Liver (tissue), 9 donors: ENCODE results near the gene ZNF777. TPM values are rescaled to one million over a fixed set of nuclear protein-coding genes. Genes with fewer than 3 reads are reported as not detected.

Source experiments
- DNase-seq: peaks from one replicate; pipeline ENCODE4 v3.0.0-alpha.2; 2017; ENCODE audit warnings: low spot score
- H3K27ac ChIP-seq, 2 donors: one replicate each; pipeline ENCODE4 v1.7.0; 2013; ENCODE audit warnings: inconsistent platforms in 2 of 2, low read length in 2 of 2, control low read depth in 1 of 2, low read depth in 1 of 2, mild to moderate bottlenecking in 1 of 2
- H3K27me3 ChIP-seq, 4 donors: one replicate each; pipeline versions ENCODE4 v1.6.1 to v1.7.0; 2013; ENCODE audit warnings: low read length in 3 of 4, inconsistent platforms in 1 of 4, mild to moderate bottlenecking in 1 of 4, moderate library complexity in 1 of 4; ENCODE audit not compliant: control insufficient read depth in 4 of 4, insufficient read depth in 4 of 4
- H3K36me3 ChIP-seq, 4 donors: one replicate each; pipeline versions ENCODE4 v1.6.1 to v1.7.0; 2013; ENCODE audit warnings: low read length in 3 of 4, mild to moderate bottlenecking in 3 of 4, low read depth in 1 of 4, moderate library complexity in 1 of 4; ENCODE audit not compliant: control insufficient read depth in 4 of 4, insufficient read depth in 3 of 4
- H3K4me1 ChIP-seq, 4 donors: one replicate each; pipeline versions ENCODE4 v1.6.1 to v1.7.0; 2013; ENCODE audit warnings: low read length in 3 of 4, mild to moderate bottlenecking in 3 of 4, moderate library complexity in 1 of 4; ENCODE audit not compliant: control insufficient read depth in 4 of 4, insufficient read depth in 4 of 4
- H3K4me3 ChIP-seq, 3 donors: one replicate each; pipeline versions ENCODE4 v1.6.1 to v1.7.0; 2013; ENCODE audit warnings: low read length in 3 of 3, control low read depth in 1 of 3, low read depth in 1 of 3, mild to moderate bottlenecking in 1 of 3
- H3K9ac ChIP-seq, 2 donors: one replicate each; pipeline ENCODE4 v1.7.0; 2013; ENCODE audit warnings: low read length in 2 of 2, mild to moderate bottlenecking in 2 of 2, moderate library complexity in 2 of 2, control low read depth in 1 of 2, low read depth in 1 of 2
- H3K9me3 ChIP-seq, 4 donors: one replicate each; pipeline versions ENCODE4 v1.6.1 to v1.7.0; 2013; ENCODE audit warnings: low read length in 3 of 4; ENCODE audit not compliant: control insufficient read depth in 4 of 4
- ATF3 ChIP-seq: IDR thresholded peaks from 2 replicates; pipeline ENCODE4 v1.6.1; 2016; ENCODE audit warnings: antibody characterized with exemption
- CTCF ChIP-seq: fragments of 150-350 bp; IDR thresholded peaks from 2 replicates; pipeline ENCODE4 v1.5.1; 2017; ENCODE audit warnings: improper control_type of control experiment, low read depth, low read length; ENCODE audit not compliant: missing input control
- EGR1 ChIP-seq, 2 donors: IDR thresholded peaks; 2 replicates each; pipeline ENCODE4 v1.6.1; 2016 to 2018; ENCODE audit warnings: antibody characterized with exemption in 2 of 2, low read depth in 2 of 2
- FOXA1 ChIP-seq: IDR thresholded peaks from 2 replicates; pipeline ENCODE4 v1.6.1; 2016; ENCODE audit warnings: antibody characterized with exemption
- FOXA2 ChIP-seq: IDR thresholded peaks from 2 replicates; pipeline ENCODE4 v1.6.1; 2016; ENCODE audit warnings: antibody characterized with exemption
- JUND ChIP-seq, 2 donors: IDR thresholded peaks; 2 replicates each; pipeline ENCODE4 v1.6.1; 2016; ENCODE audit warnings: antibody characterized with exemption in 2 of 2
- MAX ChIP-seq: IDR thresholded peaks from 2 replicates; pipeline ENCODE4 v1.6.1; 2016; ENCODE audit warnings: antibody characterized with exemption
- NR2F2 ChIP-seq: IDR thresholded peaks from 2 replicates; pipeline ENCODE4 v1.6.1; 2016; ENCODE audit warnings: antibody characterized with exemption
- RAD21 ChIP-seq, 2 donors: IDR thresholded peaks; 2 replicates each; pipeline ENCODE4 v1.6.1; 2016; ENCODE audit warnings: antibody characterized with exemption in 2 of 2, mild to moderate bottlenecking in 2 of 2
- REST ChIP-seq: IDR thresholded peaks from 2 replicates; pipeline ENCODE4 v1.6.1; 2016; ENCODE audit warnings: antibody characterized with exemption, mild to moderate bottlenecking
- SP1 ChIP-seq: IDR thresholded peaks from 2 replicates; pipeline ENCODE4 v1.6.1; 2018; ENCODE audit warnings: antibody characterized with exemption, mild to moderate bottlenecking
- YY1 ChIP-seq: IDR thresholded peaks from 2 replicates; pipeline ENCODE4 v1.6.1; 2016; ENCODE audit warnings: antibody characterized with exemption, mild to moderate bottlenecking
- ZBTB33 ChIP-seq: IDR thresholded peaks from 2 replicates; pipeline ENCODE4 v1.6.1; 2016; ENCODE audit warnings: antibody characterized with exemption
- polyA plus RNA-seq, 2 donors: library from polyadenylated mRNA; stranded (reverse) in 1 of 2; unstranded in 1 of 2; fragments of 200-250 nt in 1 of 2; fragments of >200 nt in 1 of 2; fragmentation: Nextera tagmentation in 1 of 2; extraction: Ambion mirVana in 1 of 2; gene quantifications; one replicate each; pipeline versions ENCODE4 v1.2.1 to v1.2.3, GENCODE V29; 2013 to 2015
- total RNA-seq, 2 donors: library from RNA; depleted of rRNA; stranded (reverse); fragments of >200 nt; gene quantifications; one replicate each; pipeline ENCODE4 v1.2.3, GENCODE V29; 2014
- donor health status: healthy.
- donor health status: healthy.
- donor health status: healthy.
- donor health status: healthy.
- donor health status: healthy.

Gene ZNF777
- total and polyA plus RNA-seq, 4 donors: 0.22 to 5.7 (median 4.1) TPM

- no peak for TF ChIP-seq ZBTB33
- no peak for TF ChIP-seq YY1
Observed at GRCh38 chr7:149510248-149510647, 49.4 kb upstream of the ZNF777 start (continued).

- no peak for DNase-seq
- no peak for TF ChIP-seq CTCF
- TF ChIP-seq RAD21 (IDR thresholded peaks at IDR 0.05): no peak
- TF ChIP-seq JUND (IDR thresholded peaks at IDR 0.05): no peak
- no peak for TF ChIP-seq EGR1 (IDR thresholded peaks at IDR 0.05; ENCODE audit: low read depth in 2 of 2)
- no peak for TF ChIP-seq ATF3
- no peak for TF ChIP-seq FOXA1
- TF ChIP-seq SP1: no peak
- no peak for TF ChIP-seq NR2F2
- no peak for TF ChIP-seq MAX
- TF ChIP-seq ZBTB33: no peak
- TF ChIP-seq FOXA2: no peak
- TF ChIP-seq YY1: no peak
- TF ChIP-seq REST: no peak
- H3K27ac ChIP-seq: no peak overlapping the region
- peaks cover 0 to 1% (median 0%) of the 10 kb centered on the region in 4 donors for H3K36me3 ChIP-seq
- peaks cover 6 to 23% (median 13%) of the 10 kb centered on the region in 4 donors for H3K9me3 ChIP-seq
- no peaks in the 10 kb centered on the region for H3K27me3 ChIP-seq
- H3K4me3 ChIP-seq: no peak overlapping the region
- H3K9ac ChIP-seq: no peak overlapping the region
- H3K4me1 ChIP-seq: no peaks in the 10 kb centered on the region
Observed at GRCh38 chr7:149509774-149510173, 48.9 kb upstream of the ZNF777 start.
